DND-41 (cell line): ENCODE results near the gene TMEM119.

Source experiments
- ATAC-seq: fragments of 200-7000 bp; cut with Tn5 transposase; 3 replicates; pipeline ENCODE4 v1.9.1; 2021; ENCODE audit warnings: low read depth; ENCODE audit not compliant: insufficient read depth
- DNase-seq: peaks from one replicate; pipeline ENCODE4 v3.0.0-alpha.2; 2020
- H2AFZ ChIP-seq: 2 replicates; pipeline ENCODE4 v1.6.0; 2012; ENCODE audit warnings: low read depth, low read length
- H3K27ac ChIP-seq: 2 replicates; pipeline ENCODE4 v1.5.1; 2012; ENCODE audit warnings: low read length, inconsistent platforms
- H3K27me3 ChIP-seq: fragments of 200-600 bp; sonication (generic); 2 replicates; pipeline ENCODE4 v1.6.0; 2012; ENCODE audit warnings: low read length, mild to moderate bottlenecking, inconsistent platforms; ENCODE audit not compliant: insufficient read depth, poor library complexity
- H3K36me3 ChIP-seq: 2 replicates; pipeline ENCODE4 v1.5.1; 2012; ENCODE audit warnings: low read length, inconsistent platforms; ENCODE audit not compliant: insufficient read depth
- H3K4me1 ChIP-seq: 2 replicates; pipeline ENCODE4 v1.5.1; 2012; ENCODE audit warnings: mild to moderate bottlenecking, low read length; ENCODE audit not compliant: insufficient read depth
- H3K4me2 ChIP-seq: 2 replicates; pipeline ENCODE4 v1.6.0; 2012; ENCODE audit warnings: mild to moderate bottlenecking, moderate library complexity, low read length, inconsistent platforms; ENCODE audit not compliant: insufficient read depth
- H3K4me3 ChIP-seq, 2 experiments: fragments of 200-600 bp in 1 of 2; shearing (Covaris generic) in 1 of 2; 2 replicates each; pipeline ENCODE4 v1.5.1; 2012 to 2016; ENCODE audit warnings: inconsistent platforms in 2 of 2, low read length in 2 of 2, mild to moderate bottlenecking in 2 of 2, low read depth in 1 of 2, moderate library complexity in 1 of 2
- H3K79me2 ChIP-seq: 2 replicates; pipeline ENCODE4 v1.6.0; 2012; ENCODE audit warnings: low read length, inconsistent platforms; ENCODE audit not compliant: insufficient read depth
- H3K9ac ChIP-seq: 2 replicates; pipeline ENCODE4 v1.6.0; 2012; ENCODE audit warnings: low read depth, mild to moderate bottlenecking, inconsistent platforms, low read length, moderate library complexity
- H3K9me3 ChIP-seq: 2 replicates; pipeline ENCODE4 v1.5.1; 2012; ENCODE audit warnings: low read length, moderate library complexity, mild to moderate bottlenecking, inconsistent platforms; ENCODE audit not compliant: insufficient read depth, severe bottlenecking
- H4K20me1 ChIP-seq: 2 replicates; pipeline ENCODE4 v1.6.0; 2012; ENCODE audit warnings: low read length; ENCODE audit not compliant: insufficient read depth
- CTCF ChIP-seq: IDR thresholded peaks from 2 replicates; pipeline ENCODE4 v1.5.1; 2012; ENCODE audit warnings: borderline replicate concordance, low read length, moderate library complexity, mild to moderate bottlenecking; ENCODE audit not compliant: poor library complexity, severe bottlenecking; ENCODE audit errors: extremely low read depth
- EZH2 ChIP-seq: IDR thresholded peaks from 3 replicates; pipeline ENCODE4 v1.6.1; 2012; ENCODE audit warnings: borderline replicate concordance, low read depth, mild to moderate bottlenecking, moderate library complexity, low read length, inconsistent platforms; ENCODE audit not compliant: severe bottlenecking

Gene TMEM119

GRCh38 chr12:108614639-108615038 is 16.8 kb upstream of the TMEM119 start:
- peaks cover 24% of the 10 kb centered on the region for H3K4me1 ChIP-seq
- H3K79me2 ChIP-seq = no peaks in the 10 kb centered on the region
- no peak for DNase-seq
- TF ChIP-seq CTCF (no peak), EZH2 (no peak)
- peaks cover 4% of the 10 kb centered on the region for H3K9me3 ChIP-seq
- ATAC-seq = no peak
- H3K4me3 ChIP-seq = no peak overlapping the region
- H4K20me1 ChIP-seq = no peaks in the 10 kb centered on the region
- no peak overlapping the region for H3K9ac ChIP-seq
- H3K4me2 ChIP-seq = no peak overlapping the region
- no peak overlapping the region for H3K27ac ChIP-seq
- no peaks in the 10 kb centered on the region for H3K27me3 ChIP-seq
- H2AFZ ChIP-seq = no peak overlapping the region
- H3K36me3 ChIP-seq = no peaks in the 10 kb centered on the region

GRCh38 chr12:108614041-108614440 is 16.2 kb upstream of the TMEM119 start:
- H4K20me1 ChIP-seq = no peaks in the 10 kb centered on the region
- H2AFZ ChIP-seq = no peak overlapping the region
- H3K4me2 ChIP-seq = no peak overlapping the region
- no peak overlapping the region for H3K4me3 ChIP-seq
- ATAC-seq (no peak), DNase-seq (no peak)
- H3K9ac ChIP-seq = no peak overlapping the region
- H3K27me3 ChIP-seq = no peaks in the 10 kb centered on the region
- no peaks in the 10 kb centered on the region for H3K36me3 ChIP-seq
- TF ChIP-seq EZH2 (no peak), CTCF (no peak)
- H3K4me1 ChIP-seq = peaks cover 24% of the 10 kb centered on the region
- H3K9me3 ChIP-seq = peaks cover 4% of the 10 kb centered on the region
- no peaks in the 10 kb centered on the region for H3K79me2 ChIP-seq
- H3K27ac ChIP-seq = no peak overlapping the region

GRCh38 chr12:108613548-108613947 is 15.7 kb upstream of the TMEM119 start:
- Histone ChIP-seq H3K9ac (no peak overlapping the region), H3K4me2 (no peak overlapping the region), H4K20me1 (no peaks in the 10 kb centered on the region), H3K27ac (no peak overlapping the region), H2AFZ (no peak overlapping the region), H3K4me3 (no peak overlapping the region), H3K79me2 (no peaks in the 10 kb centered on the region), H3K4me1 (peaks cover 23% of the 10 kb centered on the region), H3K27me3 (no peaks in the 10 kb centered on the region), H3K9me3 (peaks cover 4% of the 10 kb centered on the region), H3K36me3 (no peaks in the 10 kb centered on the region)
- no peak for TF ChIP-seq EZH2
- TF ChIP-seq CTCF = no peak
- no peak for DNase-seq
- no peak for ATAC-seq

- no peaks in the 10 kb centered on the region for H3K79me2 ChIP-seq
- no peak overlapping the region for H3K27ac ChIP-seq
- H3K4me3 ChIP-seq = no peak overlapping the region
- H3K4me1 ChIP-seq = peaks cover 16% of the 10 kb centered on the region
- no peak for DNase-seq
- no peak overlapping the region for H2AFZ ChIP-seq
- H3K4me2 ChIP-seq = no peak overlapping the region
- no peaks in the 10 kb centered on the region for H3K36me3 ChIP-seq
- no peaks in the 10 kb centered on the region for H4K20me1 ChIP-seq
- H3K9ac ChIP-seq = no peak overlapping the region
- TF ChIP-seq CTCF (no peak), EZH2 (no peak)
- no peaks in the 10 kb centered on the region for H3K27me3 ChIP-seq
- no peak for ATAC-seq
- peaks cover 4% of the 10 kb centered on the region for H3K9me3 ChIP-seq
Observed at GRCh38 chr12:108612788-108613282, 15.0 kb upstream of the TMEM119 start.
